HG03095 (cell line): ENCODE data around the gene ADGRD1.

Experiments used
- ATAC-seq: cut with Tn5 transposase; IDR thresholded peaks from one replicate; pipeline ENCODE4 v1.9.1; 2021; ENCODE audit warnings: moderate library complexity; ENCODE audit not compliant: unreplicated experiment

Gene ADGRD1

DNA sequence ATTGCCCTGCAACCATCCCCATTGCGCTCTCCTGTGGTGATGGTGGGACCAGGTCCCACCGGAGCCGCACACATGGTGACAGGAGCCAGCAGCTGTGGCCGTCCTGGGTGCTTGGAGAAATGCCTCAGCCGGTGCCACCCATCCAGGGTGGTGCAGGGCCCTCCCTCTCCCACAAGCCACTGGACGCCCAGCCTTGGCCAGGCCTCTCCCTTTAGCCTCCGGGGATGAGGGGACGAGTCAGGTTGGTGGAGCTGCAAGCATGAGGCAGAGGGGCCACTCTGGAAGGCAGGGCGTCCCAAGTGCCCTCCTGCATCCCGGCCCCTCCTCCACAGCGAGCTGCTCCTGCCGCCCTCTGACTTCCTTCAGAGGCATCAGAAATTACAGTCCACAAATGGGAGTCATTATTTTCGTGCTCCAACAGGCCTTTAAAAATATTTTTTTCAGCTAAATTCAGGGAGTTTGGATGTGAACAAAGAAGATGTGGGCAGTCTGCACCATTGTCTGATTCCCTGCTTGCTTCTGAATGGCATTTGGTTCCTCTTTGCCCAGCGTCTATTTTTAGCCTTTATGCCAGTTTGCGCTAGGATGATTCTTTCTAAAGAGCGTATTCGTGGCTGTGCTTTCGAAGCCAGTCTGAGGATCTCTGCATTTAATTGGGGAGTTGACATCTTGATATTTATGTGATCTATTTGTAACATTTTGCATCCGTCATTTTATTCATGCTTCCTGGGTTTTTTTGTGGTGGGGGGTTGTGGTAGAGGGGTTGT lies 189.4 kb downstream of the ADGRD1 start:
- no peak for ATAC-seq

DNA sequence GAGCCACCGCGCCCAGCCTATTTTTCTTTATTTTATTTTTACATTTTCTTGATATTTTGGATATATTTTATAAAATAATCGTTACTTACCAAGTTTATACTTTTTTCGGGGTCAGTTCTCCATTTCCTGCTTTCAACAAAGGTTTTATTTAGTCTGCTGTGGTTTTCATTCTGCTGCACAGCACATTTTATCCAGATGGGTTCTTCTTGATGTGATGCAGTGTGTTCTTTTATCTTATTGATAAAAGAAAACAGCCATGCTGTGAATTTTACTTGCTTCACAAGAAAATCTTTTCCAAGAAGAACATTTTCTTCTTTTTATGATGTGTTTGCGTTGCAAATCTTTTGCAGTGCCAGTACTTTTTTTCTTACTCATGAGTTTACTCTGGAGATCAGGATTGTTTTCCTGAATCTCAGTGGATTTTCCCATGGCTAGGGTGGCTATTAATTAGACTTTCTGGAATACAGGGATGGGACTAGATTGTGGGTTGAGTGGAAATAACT lies 192.5 kb downstream of the ADGRD1 start:
- no peak for ATAC-seq

DNA sequence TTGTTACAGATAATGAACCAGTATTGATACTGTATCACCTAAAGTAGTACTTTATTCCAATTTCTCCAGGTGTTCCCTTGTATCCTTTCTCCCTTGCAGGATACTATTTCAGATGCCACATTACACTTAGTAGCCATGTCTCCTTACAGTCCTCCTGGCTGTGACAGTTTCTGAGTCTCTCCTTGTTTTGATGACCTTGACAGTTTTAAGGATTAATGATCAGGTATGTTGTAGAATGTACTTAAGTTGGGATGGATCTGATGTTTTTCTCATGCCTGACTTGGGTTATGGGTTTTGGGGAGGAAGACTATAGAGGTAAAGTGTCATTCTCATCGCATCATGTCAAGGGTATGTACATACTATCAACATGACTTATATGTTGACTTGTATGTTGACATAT lies 193.6 kb downstream of the ADGRD1 start:
- ATAC-seq, result no peak

DNA sequence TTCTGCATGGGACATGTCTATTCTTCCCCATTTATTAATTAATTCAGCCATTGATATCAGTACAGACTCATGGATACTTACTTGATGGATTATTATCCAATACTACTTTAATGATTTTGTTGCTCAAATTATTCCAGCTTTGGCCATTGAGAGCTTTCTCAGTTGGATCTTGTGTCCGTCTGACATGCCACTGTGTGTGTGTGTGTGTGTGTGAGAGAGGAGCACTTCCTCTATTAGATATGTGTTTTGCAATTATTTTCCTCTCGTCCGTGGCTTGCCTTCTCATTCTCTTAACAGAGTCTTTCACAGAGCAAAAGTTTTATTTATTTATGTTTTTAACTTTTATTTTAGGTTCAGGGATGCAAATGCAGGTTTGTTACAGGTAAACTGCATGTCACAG lies 194.2 kb downstream of the ADGRD1 start:
- ATAC-seq, result no peak

DNA sequence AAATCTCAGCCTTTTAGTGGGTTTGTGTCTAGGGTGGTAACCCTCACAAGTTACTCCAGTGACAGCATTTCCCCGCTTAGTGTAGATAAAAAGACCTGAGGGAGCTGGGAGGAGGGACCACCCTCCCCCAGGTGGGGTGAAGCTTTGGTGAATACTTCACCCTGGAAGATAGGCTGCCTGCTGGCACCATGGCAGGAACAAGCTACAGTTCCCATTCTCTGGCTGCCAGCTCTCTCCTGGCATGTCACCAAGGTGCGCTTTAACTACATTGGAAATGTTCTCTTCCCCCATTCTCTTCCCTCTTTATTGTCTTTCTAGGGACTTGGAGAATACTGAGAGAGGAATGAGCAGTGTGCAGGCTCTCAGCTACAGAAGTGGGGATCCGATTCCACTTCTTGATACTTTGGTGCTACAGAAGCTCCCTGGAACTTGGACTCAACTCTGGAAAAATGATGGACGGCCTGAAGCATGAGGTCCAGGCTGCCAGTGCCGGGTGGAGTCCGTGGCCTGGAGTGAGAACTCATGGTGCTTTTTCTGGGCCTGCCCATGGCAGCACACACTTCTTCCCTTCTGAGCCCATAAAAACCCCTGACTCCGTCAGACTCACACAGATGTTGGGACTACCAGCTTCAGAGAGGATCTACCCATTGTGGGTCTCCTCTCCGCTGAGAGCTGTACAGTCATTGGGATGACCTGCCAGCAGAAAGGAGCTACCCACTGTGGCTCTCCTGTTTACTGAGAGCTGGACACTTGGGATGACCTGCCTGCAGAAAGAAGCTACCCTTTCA lies 198.0 kb downstream of the ADGRD1 start:
- no peak for ATAC-seq

DNA sequence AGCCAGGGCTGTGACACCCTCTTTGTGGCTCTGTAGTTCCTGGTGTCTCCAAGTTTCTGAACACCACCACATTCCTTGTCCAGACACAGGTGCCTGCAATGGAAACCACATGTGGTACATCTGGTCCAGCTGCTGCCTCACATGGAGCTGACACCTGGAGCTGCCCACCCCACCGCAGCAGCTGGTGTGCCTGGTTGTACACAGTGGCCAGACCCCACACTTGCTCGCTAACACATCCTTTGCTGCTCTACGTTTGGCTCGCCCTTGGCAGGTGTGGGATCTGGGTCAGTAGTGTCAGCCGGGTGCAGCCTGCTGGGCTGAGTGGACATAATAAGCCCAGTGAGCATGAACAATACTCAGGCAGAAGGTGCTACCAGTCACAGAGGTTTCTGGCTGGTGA lies 198.9 kb downstream of the ADGRD1 start:
- no peak for ATAC-seq

DNA sequence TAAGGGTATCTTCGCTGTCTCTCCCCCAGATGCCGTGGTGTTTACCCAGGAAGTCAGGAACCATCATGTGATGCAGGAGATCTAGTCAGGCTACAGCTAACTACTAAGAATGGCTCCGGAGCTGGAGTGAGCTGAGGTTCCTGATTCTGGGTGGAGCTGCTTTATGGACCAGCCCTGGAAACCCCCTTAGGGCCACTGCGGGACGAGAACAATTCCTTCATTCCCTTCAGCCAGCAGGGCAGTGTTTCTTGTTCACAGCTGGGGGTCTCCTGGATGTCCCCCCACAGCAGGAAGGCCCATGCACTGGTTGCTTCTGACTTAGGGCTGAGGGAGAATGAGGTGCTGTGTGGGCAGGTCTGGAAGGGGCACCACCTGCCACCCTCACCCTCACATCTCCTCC lies 199.3 kb downstream of the ADGRD1 start:
- ATAC-seq, result no peak

DNA sequence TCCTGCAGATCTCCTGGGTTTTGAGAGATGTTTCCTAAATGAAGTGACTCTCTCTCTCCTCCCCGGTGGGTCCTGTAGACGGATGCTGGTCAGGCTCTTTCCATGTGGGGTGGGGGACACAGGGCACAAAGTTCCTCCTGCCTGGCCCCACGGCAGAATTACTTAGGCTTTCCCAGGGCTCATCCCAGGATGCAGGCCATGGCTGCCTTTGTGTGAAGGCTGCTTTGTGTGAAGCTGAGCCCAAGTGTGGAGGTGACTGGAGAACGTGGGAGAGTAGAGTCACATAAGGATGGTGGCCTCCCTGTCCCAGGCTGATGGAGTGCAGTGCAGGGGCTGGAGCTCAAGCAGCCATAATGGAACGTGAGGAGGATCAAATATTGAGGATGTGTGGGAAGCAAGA lies 200.2 kb downstream of the ADGRD1 start:
- ATAC-seq, result no peak

DNA sequence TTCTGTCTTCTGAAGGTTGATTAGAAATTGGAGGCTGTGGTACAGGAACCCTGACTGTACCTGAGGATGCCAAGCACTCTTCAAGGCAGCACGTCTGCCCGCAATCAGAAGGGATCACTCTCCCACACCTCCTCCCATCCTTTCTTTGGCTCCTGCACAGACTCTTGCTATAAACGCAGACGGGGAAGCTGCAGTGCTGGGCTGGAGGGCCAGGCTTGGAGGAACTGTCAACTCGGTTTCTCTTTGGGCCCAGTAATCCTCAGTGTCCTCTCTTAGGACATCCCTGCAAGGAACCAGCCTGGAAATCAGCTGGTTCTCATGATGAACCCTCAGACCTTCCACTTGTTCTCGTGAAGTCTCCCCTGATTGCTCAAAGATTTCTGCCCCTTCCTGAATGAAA lies 201.4 kb downstream of the ADGRD1 start:
- no peak for ATAC-seq

DNA sequence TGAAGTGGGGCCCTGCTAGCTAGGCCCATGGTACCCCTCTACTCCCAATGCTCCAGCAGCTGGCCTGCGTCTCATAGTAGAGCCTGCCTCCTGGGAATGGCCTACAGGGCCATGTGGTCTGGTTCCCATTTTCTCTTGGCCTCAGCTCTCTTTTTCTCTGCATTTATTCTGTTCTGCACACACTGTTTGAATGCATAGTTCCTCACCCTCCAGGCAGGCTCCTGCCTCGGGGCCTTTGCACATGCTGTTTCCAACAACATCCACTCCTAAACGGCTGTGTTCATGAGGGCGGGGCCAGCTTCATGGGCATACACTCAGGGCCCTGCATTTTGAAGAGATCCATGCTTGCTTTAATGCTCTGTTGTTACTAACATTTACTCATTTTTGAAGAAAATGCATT lies 204.0 kb downstream of the ADGRD1 start:
- no peak for ATAC-seq

DNA sequence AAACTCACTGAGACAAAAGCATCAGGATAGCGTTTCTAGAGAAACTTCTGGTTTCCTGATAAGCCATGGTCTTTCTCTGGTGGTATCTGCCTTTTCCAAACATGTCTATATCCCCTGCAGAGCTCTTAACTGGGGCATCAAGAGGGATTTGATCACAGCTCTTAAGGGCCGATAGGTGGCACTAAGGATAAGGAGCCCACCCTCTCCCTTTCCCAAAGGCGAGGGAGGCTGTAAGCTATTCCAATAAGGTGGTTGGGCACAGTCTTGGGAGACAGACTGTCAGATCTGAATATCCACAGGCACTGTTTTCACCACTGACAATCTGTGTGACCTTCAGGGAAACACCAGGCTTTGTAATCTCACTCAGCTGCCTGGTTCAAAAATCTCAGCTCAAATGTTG lies 206.0 kb downstream of the ADGRD1 start:
- no peak for ATAC-seq

DNA sequence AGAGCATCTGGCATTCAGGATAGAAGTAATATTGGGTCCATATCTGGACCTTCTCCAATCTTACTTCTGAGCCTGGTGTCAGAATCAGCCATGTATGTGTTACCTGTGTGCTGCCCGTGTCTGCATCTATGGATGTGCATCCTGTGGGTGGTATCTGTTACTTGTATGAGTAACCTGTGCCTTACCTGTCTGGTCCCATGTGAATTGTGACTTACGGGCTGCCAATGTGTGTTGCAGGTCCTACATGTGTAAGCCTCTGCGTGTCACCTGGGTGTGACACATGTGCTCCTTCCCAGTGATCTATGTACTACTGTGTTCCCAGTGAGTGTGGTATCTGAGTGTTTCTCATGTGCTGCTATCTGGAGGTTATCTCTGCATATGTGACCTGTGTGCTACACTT lies 208.4 kb downstream of the ADGRD1 start:
- no peak for ATAC-seq

DNA sequence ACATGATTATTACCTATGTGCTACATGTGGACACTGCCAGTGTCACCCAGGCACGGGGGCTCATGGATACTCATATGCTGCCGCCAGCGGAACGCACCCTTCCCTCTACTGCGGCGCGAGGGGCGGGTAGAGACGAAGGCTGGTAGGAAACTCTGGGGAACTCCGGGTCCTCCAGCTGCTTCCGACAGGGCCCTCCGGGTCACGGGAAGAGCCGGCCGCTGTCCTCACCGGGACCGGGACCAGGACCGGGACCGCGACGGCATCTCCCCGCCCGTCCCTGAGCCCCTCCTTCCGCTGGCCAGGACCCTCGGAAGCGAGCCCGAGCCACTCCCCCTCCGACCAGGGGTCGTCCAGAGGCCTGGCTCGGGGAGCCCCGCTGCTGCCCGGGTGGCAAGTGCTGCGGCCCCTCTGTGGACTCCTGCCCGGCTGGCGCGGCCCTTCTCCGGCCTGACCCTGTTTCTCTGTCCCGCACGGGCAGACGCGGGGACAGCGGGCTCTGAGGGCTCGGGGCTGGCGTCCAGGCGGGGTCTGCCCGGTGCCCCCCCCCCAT lies 209.6 kb downstream of the ADGRD1 start:
- no peak for ATAC-seq

DNA sequence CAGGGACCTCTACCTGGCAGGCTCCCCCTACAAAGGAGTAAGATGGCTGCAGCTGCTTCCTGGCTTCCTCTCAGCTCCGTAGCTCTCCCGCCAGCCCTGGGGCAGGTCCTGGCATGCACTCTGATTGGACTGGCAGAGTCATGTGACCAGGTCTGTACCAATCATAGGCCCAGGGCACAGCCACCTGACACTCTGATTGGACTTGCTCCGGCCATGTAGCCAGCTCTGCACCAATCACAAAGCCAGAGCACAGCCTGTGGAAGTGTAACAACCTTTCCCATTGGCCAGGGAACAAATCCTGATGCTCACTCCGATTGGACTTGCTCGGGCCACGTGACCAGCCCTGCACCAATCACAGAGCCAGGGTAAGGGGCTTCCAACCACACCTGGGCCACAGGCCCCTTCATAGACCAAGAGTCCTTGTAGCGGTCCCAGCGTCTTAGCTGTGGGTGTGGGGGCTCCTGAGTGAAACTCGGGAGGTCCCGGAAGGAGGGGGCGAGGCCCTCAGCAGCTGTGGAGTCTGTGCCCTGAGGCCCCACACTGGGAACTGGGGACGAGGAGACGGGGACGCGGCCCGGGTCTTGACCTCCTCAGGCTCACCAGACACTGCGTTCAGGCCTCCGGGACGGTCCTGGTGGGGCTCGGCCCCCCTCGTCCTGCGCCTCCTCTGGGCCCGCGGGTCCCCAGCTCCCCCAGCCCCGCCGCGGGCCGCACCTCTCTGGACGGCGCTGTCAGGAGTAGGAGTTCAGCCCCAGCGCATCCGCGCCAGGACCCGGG lies 210.6 kb downstream of the ADGRD1 start:
- no peak for ATAC-seq

DNA sequence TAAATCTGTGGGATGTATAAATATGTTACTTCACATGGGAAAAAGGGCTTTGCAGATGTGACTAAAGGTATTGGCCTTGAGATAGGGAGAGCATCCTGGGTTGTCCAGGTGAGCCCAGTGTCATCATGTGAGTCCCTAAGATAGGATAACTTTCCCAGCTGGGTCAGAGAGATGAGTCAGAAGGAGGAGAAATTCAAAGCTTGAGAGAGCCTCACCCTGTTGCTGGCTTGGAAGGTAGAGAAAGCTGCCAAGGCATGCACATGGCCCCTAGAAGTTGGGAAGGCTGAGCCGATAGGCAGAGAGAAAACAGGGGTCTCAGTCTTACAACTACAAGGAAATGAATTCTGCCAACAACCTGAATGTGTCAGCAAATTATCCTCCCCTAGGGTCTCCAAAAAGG lies 213.0 kb downstream of the ADGRD1 start:
- ATAC-seq, result no peak

DNA sequence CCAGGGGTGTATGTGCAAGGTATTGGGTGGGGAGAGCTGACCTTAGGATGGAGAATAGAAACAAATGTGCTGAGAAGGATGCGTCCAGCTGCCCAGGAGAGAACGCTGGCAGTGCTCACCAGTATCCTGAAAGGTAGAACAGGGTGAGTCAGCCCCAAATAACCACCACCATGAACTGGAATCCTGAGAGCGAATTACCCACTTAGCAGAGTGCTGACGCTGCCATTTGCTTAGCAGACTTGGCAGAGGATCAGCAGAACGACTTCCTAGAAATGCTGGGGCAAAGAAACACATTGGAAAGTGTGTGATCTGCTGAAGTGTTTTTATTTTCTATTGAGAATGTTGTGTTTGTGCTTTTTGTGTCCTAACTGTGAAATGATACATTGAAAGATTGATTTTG lies 213.6 kb downstream of the ADGRD1 start:
- no peak for ATAC-seq

DNA sequence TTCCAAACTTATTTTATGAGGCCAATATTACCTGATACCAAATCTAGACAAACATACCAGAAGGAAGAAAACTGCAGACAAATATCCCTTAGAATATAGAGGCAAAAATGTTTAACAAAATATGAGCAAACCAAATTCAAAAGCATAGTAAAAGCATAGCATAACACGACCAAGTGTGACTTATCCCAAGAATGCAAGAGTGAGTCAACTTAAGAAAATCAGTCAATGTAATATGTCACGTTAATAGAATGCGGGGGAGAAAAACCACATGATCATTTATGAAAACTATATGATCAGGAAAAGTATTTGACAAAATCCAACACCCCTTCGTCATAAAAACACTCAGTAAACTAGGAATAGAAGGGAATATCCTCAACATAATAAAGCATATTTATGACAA lies 217.3 kb downstream of the ADGRD1 start:
- ATAC-seq, result no peak

DNA sequence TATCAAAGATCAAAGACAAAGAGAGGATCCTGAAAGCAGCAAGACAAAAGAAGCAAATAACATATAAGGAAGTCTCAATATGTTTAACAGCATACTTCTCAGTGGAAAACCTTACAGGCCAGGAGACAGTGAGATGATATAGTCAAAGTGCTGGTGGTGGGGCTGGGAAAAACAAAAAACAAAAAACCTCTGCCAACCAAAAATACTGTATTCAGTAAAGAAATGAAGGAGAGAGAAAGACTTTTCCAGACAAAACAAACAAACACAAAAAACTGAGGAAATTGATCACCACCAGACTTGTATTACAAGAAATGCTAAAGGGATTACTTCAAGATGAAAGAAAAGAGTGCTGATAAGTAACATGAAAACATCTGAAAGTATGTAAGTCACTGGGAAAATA lies 221.2 kb downstream of the ADGRD1 start:
- no peak for ATAC-seq

DNA sequence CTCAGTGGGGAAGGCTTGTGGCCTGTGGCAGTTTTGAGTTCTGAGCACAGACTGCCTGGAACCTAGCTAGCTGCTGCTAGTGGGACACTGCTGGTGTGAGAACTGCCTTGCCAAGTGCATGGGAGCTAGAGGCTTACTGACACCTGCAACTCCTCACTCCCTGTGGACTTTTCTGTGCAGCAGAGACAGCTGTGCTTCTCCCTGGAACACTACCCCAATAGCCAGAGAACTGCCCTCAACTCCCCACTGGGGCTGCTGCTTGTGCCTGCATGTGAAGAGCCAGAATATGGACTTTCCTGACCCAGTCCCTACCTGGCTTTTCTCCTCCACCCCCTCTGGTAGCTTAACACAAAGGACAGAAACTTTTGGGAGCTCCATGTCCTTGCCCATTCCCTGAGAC lies 222.6 kb downstream of the ADGRD1 start:
- no peak for ATAC-seq

DNA sequence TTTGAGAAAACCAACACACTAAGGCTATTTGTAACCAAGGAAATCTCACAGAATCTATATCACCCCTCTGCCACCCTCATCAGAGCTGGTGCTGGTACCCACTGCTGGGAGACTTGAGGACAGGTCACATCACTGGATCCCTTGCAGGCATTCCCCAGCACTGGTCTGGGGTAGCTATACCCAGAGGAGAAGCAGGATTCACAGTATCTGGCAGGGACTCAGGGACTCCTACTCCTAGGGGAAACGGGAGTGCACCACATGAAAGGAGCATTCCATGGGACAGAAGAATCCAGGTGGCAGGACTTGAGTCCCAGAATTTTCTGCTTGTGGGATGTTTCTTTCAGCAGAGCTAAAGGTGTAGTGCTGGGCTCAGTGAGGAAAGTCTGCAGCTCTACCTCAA lies 223.2 kb downstream of the ADGRD1 start:
- ATAC-seq, result no peak

DNA sequence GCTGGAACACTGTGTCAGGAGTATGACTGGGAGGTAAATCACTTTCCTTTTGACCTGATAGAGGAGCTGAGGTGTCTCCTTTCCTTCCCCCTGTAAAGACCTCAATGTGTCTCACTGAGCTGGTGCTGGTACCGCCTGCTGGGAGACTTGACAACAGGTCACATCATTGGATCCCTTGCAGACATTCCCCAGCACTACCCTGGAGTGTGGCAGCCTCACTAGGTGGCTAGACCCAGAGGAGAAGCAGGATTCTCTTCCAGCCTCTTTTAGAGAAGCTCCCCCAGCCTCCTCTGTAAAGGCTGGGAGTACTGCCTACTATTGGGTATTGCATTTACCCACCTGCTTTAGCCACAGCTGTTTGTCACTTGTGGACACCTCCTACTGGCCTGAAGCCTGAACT lies 223.9 kb downstream of the ADGRD1 start:
- ATAC-seq, result no peak
